Measurements from ENCODE around the gene PIWIL4.

The PIWIL4 gene

GRCh38 chr11:94583213-94583865, 16.2 kb downstream of the PIWIL4 start:
- no peak overlapping the region for H3K9ac ChIP-seq (ENCODE audit: low read length)
- no peak overlapping the region for H3K4me2 ChIP-seq (ENCODE audit: low read depth, low read length, poor library complexity, severe bottlenecking)
- H3K27ac ChIP-seq (ENCODE audit: low read depth, low read length): no peak overlapping the region
- no peak overlapping the region for H2AFZ ChIP-seq (ENCODE audit: low read depth, low read length, severe bottlenecking)
- H3K36me3 ChIP-seq (ENCODE audit: low read length): no peaks in the 10 kb centered on the region
- no peaks in the 10 kb centered on the region for H3K9me3 ChIP-seq (ENCODE audit: insufficient read depth, low read length)
- H3K27me3 ChIP-seq (ENCODE audit: low read length): no peaks in the 10 kb centered on the region
- H3K79me2 ChIP-seq (ENCODE audit: insufficient read depth, low read length): no peaks in the 10 kb centered on the region
- H3K4me3 ChIP-seq (ENCODE audit: insufficient read depth, low read length, poor library complexity, severe bottlenecking): no peak overlapping the region
- no peaks in the 10 kb centered on the region for H3K9me2 ChIP-seq (replicated peaks; ENCODE audit: insufficient read depth, low read length)
- H4K20me1 ChIP-seq (ENCODE audit: low read depth, low read length): no peaks in the 10 kb centered on the region
- H3F3A ChIP-seq (ENCODE audit: insufficient read depth): no peaks in the 10 kb centered on the region
- TF ChIP-seq EZH2phosphoT487 (conservative IDR thresholded peaks at IDR 0.05; ENCODE audit: low read length) (no peak), CTCF (IDR thresholded peaks at IDR 0.05; ENCODE audit: insufficient read depth, low read length, poor library complexity, severe bottlenecking) (no peak)

DNA sequence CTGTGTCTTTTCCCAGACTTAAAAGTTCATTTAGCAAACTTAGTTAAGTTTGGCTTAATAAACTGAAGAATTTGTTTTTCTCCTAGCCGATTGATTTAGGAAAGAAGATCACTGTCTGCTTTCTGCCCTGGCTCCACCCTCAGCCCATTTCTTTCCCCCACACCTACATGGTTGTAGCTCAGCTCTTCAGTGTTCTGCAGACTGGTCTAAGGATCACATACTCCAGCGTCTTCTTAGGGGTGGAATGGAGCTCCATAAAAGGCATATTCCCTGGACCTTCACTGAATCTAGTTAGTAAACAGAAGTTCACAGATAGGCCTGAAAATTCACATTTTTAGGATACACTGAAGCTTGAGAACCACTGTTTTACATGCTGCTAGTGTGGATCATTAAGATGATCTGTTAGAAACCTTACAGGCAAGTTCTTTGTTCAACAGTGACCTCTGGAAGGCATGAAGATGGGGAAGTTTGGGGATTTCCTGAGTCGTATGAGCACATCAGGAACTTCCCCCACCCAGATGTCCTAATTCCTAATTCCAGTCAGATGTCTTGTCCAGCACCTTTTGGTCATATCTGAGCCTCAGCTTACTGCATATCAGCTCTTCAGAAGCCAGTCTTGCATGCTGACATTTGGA, 16.8 kb downstream of the PIWIL4 start:
- Histone ChIP-seq H3K4me3 (ENCODE audit: insufficient read depth, low read length, poor library complexity, severe bottlenecking) (no peak overlapping the region), H3K9ac (ENCODE audit: low read length) (no peak overlapping the region), H3K4me2 (ENCODE audit: low read depth, low read length, poor library complexity, severe bottlenecking) (no peak overlapping the region), H3F3A (ENCODE audit: insufficient read depth) (no peaks in the 10 kb centered on the region), H3K27ac (ENCODE audit: low read depth, low read length) (no peak overlapping the region), H4K20me1 (ENCODE audit: low read depth, low read length) (no peaks in the 10 kb centered on the region), H3K9me2 (replicated peaks; ENCODE audit: insufficient read depth, low read length) (no peaks in the 10 kb centered on the region), H3K79me2 (ENCODE audit: insufficient read depth, low read length) (no peaks in the 10 kb centered on the region), H3K27me3 (ENCODE audit: low read length) (no peaks in the 10 kb centered on the region), H3K9me3 (ENCODE audit: insufficient read depth, low read length) (no peaks in the 10 kb centered on the region), H3K36me3 (ENCODE audit: low read length) (no peaks in the 10 kb centered on the region), H2AFZ (ENCODE audit: low read depth, low read length, severe bottlenecking) (no peak overlapping the region)
- no peak for TF ChIP-seq CTCF (IDR thresholded peaks at IDR 0.05; ENCODE audit: insufficient read depth, low read length, poor library complexity, severe bottlenecking)
- TF ChIP-seq EZH2phosphoT487 (conservative IDR thresholded peaks at IDR 0.05; ENCODE audit: low read length): no peak

GRCh38 chr11:94584978-94585377, 17.8 kb downstream of the PIWIL4 start:
- H3F3A ChIP-seq (ENCODE audit: insufficient read depth): no peaks in the 10 kb centered on the region
- H3K9ac ChIP-seq (ENCODE audit: low read length): no peak overlapping the region
- no peak overlapping the region for H3K4me3 ChIP-seq (ENCODE audit: insufficient read depth, low read length, poor library complexity, severe bottlenecking)
- H3K27ac ChIP-seq (ENCODE audit: low read depth, low read length): no peak overlapping the region
- no peaks in the 10 kb centered on the region for H3K36me3 ChIP-seq (ENCODE audit: low read length)
- no peaks in the 10 kb centered on the region for H3K9me2 ChIP-seq (replicated peaks; ENCODE audit: insufficient read depth, low read length)
- no peak for TF ChIP-seq CTCF (IDR thresholded peaks at IDR 0.05; ENCODE audit: insufficient read depth, low read length, poor library complexity, severe bottlenecking)
- TF ChIP-seq EZH2phosphoT487 (conservative IDR thresholded peaks at IDR 0.05; ENCODE audit: low read length): no peak
- no peaks in the 10 kb centered on the region for H3K79me2 ChIP-seq (ENCODE audit: insufficient read depth, low read length)
- H3K4me2 ChIP-seq (ENCODE audit: low read depth, low read length, poor library complexity, severe bottlenecking): no peak overlapping the region
- H3K27me3 ChIP-seq (ENCODE audit: low read length): no peaks in the 10 kb centered on the region
- H2AFZ ChIP-seq (ENCODE audit: low read depth, low read length, severe bottlenecking): no peak overlapping the region
- no peaks in the 10 kb centered on the region for H4K20me1 ChIP-seq (ENCODE audit: low read depth, low read length)
- no peaks in the 10 kb centered on the region for H3K9me3 ChIP-seq (ENCODE audit: insufficient read depth, low read length)

All from SU-DHL-6 (cell line).